ENCODE data around the gene OR11A1.
"Not testable (repeated sequence)": the region's sequence is repeated elsewhere in the genome, so short reads cannot be mapped to it uniquely, and the experiment has no call there.

OR11A1 gene

GRCh38 chr6:29477923-29478450, 21.1 kb upstream of the OR11A1 start:
- no peak for DNase-seq

GRCh38 chr6:29474996-29475395, 18.1 kb upstream of the OR11A1 start:
- no peak for DNase-seq

GRCh38 chr6:29466241-29466640, 9.4 kb upstream of the OR11A1 start:
- DNase-seq = no peak

- no peak for DNase-seq
These were observed 8.9 kb upstream of the OR11A1 start for GRCh38 chr6:29465801-29466200.

- no peak for DNase-seq
These were observed 8.4 kb upstream of the OR11A1 start for GRCh38 chr6:29465279-29465678.

- DNase-seq = no peak
These were observed 5.2 kb upstream of the OR11A1 start for GRCh38 chr6:29462022-29462421.

GRCh38 chr6:29461021-29461814, 4.3 kb upstream of the OR11A1 start:
- DNase-seq = no peak

- no peak for DNase-seq
These were observed 5.2 kb downstream of the OR11A1 start for GRCh38 chr6:29451471-29452193.

- no peak for DNase-seq
These were observed 9.2 kb downstream of the OR11A1 start for GRCh38 chr6:29447670-29448069.

- DNase-seq = not testable (repeated sequence)
These were observed 12.8 kb downstream of the OR11A1 start for GRCh38 chr6:29444031-29444430.

GRCh38 chr6:29442719-29443118, 14.2 kb downstream of the OR11A1 start:
- no peak for DNase-seq

- no peak for DNase-seq
These were observed 17.9 kb downstream of the OR11A1 start, which contains the start of gene OR10C1 for GRCh38 chr6:29439006-29439405. Gene OR10C1, plus strand, starts transcription at chr6:29439306. Its CDS starts 710 bp downstream, at chr6:29440016.

- not testable (repeated sequence) for DNase-seq
These were observed 20.1 kb downstream of the OR11A1 start for GRCh38 chr6:29436730-29437129.

GRCh38 chr6:29426654-29427053, 30.2 kb downstream of the OR11A1 start:
- no peak for DNase-seq

GRCh38 chr6:29425075-29425474, 31.8 kb downstream of the OR11A1 start:
- DNase-seq = no peak

- DNase-seq = no peak
These were observed 32.3 kb downstream of the OR11A1 start for GRCh38 chr6:29424575-29424974.

- DNase-seq = no peak
These were observed 32.7 kb downstream of the OR11A1 start for GRCh38 chr6:29424168-29424567.

GRCh38 chr6:29419516-29419915, 37.4 kb downstream of the OR11A1 start:
- DNase-seq = no peak

GRCh38 chr6:29414588-29414987, 42.3 kb downstream of the OR11A1 start, which contains the start of gene OR12D1:
Gene OR12D1, plus strand, starts transcription at chr6:29414928.
- no peak for DNase-seq

GRCh38 chr6:29403801-29404200, 53.1 kb downstream of the OR11A1 start:
- no peak for DNase-seq

- DNase-seq = no peak
These were observed 57.3 kb downstream of the OR11A1 start for GRCh38 chr6:29399525-29399924.

- no peak for DNase-seq
These were observed 61.5 kb downstream of the OR11A1 start, which contains the start of gene OR12D2 for GRCh38 chr6:29395331-29395730. Gene OR12D2, plus strand, starts transcription at chr6:29395631. Its CDS starts 1,069 bp downstream, at chr6:29396700.

GRCh38 chr6:29388533-29388932, 68.3 kb downstream of the OR11A1 start:
- DNase-seq = no peak

- no peak for DNase-seq
These were observed 80.9 kb downstream of the OR11A1 start for GRCh38 chr6:29376003-29376402.
